Heart left ventricle (tissue), 13 donors: ENCODE measurements around the gene NDEL1.

Experiments
- CTCF ChIP-seq, 12 donors: fragments of 200-600 bp; sonication (generic) in 4 of 12; IDR thresholded peaks; one replicate each; pipeline versions ENCODE4 v1.5.0 to v1.8.0; 2018 to 2022; ENCODE audit warnings: antibody characterized with exemption in 12 of 12, mild to moderate bottlenecking in 5 of 12
- POLR2A ChIP-seq, 2 donors: fragments of 450-650 bp; IDR thresholded peaks; one replicate each; pipeline ENCODE4 v1.6.1; 2017; ENCODE audit warnings: antibody characterized with exemption in 2 of 2, mild to moderate bottlenecking in 2 of 2, moderate library complexity in 2 of 2
- donor health status: ischemic (EF 13 %, LVEDD 7.1; RV severe dilation, severe dysfunction).
- donor health status: DM: no; HTN: yes; CAD: no.
- donor health status: DM: no; HTN: no; CAD: no.
- donor health status: ischemic (EF 25% LVEDD 6.9; RV normal size, moderate dysfunction).
- donor health status: ischemic (EF 25% LVEDD 5.7; RV mildly dilated, moderate dysfunction).
- donor health status: ischemic (EF 35%, LVEDD 5.7; RV mildly dilated, moderate dysfunction).
- donor health status: nonischemic (EF 11% LVEDD 7.7; RV severe dilation, severe dysfunction).
- donor health status: DM: yes; HTN: yes; CAD: no.
- donor health status: PGD.
- donor health status: ischemic (EF 29% LVEDD 5.4; RV normal size, mild dysfunction).
- donor health status: nonischemic (EF 23%, LVEDD 6.1; RV moderate dilation, normal function).

GRCh38 chr17:8402921-8403536 lies 32.7 kb upstream of the NDEL1 start:
- no peak for TF ChIP-seq CTCF (IDR thresholded peaks at IDR 0.05)
- TF ChIP-seq POLR2A (IDR thresholded peaks at IDR 0.05), result no peak
